LoVo (cell line): ENCODE results near the gene IKZF3.
"Not testable (repeated sequence)": the region's sequence is repeated elsewhere in the genome, so short reads cannot be mapped to it uniquely, and the experiment has no call there.

Experiments used
- DNase-seq: peaks from one replicate; pipeline ENCODE4 v3.0.0-alpha.2; 2016; ENCODE audit warnings: low spot score

IKZF3 gene

GRCh38 chr17:39855911-39856649, 8.0 kb downstream of the IKZF3 start:
- not testable (repeated sequence) for DNase-seq

- DNase-seq = no peak
Observed at GRCh38 chr17:39854909-39855308, 9.2 kb downstream of the IKZF3 start.

GRCh38 chr17:39852239-39852638, 11.9 kb downstream of the IKZF3 start:
- DNase-seq = no peak

- not testable (repeated sequence) for DNase-seq
Observed at GRCh38 chr17:39850186-39850585, 13.9 kb downstream of the IKZF3 start.

- no peak for DNase-seq
Observed at GRCh38 chr17:39848600-39848999, 15.5 kb downstream of the IKZF3 start.

GRCh38 chr17:39846205-39846604, 17.9 kb downstream of the IKZF3 start:
- DNase-seq = no peak

- no peak for DNase-seq
Observed at GRCh38 chr17:39845052-39845846, 18.9 kb downstream of the IKZF3 start.

- DNase-seq = no peak
Observed at GRCh38 chr17:39841134-39841683, 22.9 kb downstream of the IKZF3 start.

GRCh38 chr17:39838784-39839183, 25.3 kb downstream of the IKZF3 start:
- DNase-seq = no peak

- no peak for DNase-seq
Observed at GRCh38 chr17:39838057-39838456, 26.1 kb downstream of the IKZF3 start.

- DNase-seq = no peak
Observed at GRCh38 chr17:39836117-39836516, 28.0 kb downstream of the IKZF3 start.

GRCh38 chr17:39835038-39835786, 28.9 kb downstream of the IKZF3 start:
- no peak for DNase-seq

- DNase-seq = no peak
Observed at GRCh38 chr17:39834017-39834416, 30.1 kb downstream of the IKZF3 start.

- DNase-seq = no peak
Observed at GRCh38 chr17:39831588-39831987, 32.5 kb downstream of the IKZF3 start.

GRCh38 chr17:39828443-39828842, 35.7 kb downstream of the IKZF3 start:
- DNase-seq = no peak

- DNase-seq = no peak
Observed at GRCh38 chr17:39826334-39826733, 37.8 kb downstream of the IKZF3 start.

GRCh38 chr17:39823407-39824054, 40.6 kb downstream of the IKZF3 start:
- no peak for DNase-seq

GRCh38 chr17:39822051-39822451, 42.1 kb downstream of the IKZF3 start:
- DNase-seq = no peak

GRCh38 chr17:39820987-39821386, 43.1 kb downstream of the IKZF3 start:
- no peak for DNase-seq

GRCh38 chr17:39820541-39820940, 43.6 kb downstream of the IKZF3 start:
- no peak for DNase-seq

GRCh38 chr17:39818358-39819000, 45.6 kb downstream of the IKZF3 start:
- no peak for DNase-seq
